ENCODE results near the gene RALGAPA1.

RALGAPA1 gene

DNA sequence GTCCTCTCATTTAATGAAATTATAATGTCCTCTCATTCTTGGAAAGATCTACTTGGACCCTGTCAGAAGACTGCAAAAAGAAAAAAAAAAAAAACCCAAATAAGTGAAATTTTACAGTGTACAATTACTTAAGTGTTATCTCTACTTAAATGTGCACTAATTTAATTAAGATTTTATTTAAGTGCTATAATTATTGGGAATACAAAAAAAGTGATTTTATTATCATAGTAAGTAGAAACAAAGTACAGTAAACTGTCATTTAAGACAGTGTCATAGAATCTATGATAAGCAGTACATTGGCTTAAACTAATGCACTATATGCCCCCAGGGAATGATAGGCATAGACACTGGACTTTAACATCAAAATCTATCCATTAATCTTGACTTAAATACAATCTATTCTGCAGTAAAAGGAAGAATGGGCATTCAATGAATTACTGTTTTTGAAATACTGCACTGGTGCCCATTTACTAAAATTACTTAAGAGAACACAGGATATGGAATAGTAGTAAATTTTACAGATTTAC is 251.8 kb downstream of the RALGAPA1 start:
- Mint-ChIP-seq H3K27me3 (no peaks in the 10 kb centered on the region), H3K27ac (ENCODE audit: low read depth) (no peak overlapping the region), H3K9me3 (no peaks in the 10 kb centered on the region), H3K4me3 (no peak overlapping the region), H3K36me3 (ENCODE audit: insufficient read depth) (no peaks in the 10 kb centered on the region), H3K4me1 (no peaks in the 10 kb centered on the region)
- DNase-seq (ENCODE audit: low spot score in 2 of 2) (no peak), ATAC-seq (replicated peaks; ENCODE audit: extremely low read depth, poor library complexity, severe bottlenecking) (no peak)

DNA sequence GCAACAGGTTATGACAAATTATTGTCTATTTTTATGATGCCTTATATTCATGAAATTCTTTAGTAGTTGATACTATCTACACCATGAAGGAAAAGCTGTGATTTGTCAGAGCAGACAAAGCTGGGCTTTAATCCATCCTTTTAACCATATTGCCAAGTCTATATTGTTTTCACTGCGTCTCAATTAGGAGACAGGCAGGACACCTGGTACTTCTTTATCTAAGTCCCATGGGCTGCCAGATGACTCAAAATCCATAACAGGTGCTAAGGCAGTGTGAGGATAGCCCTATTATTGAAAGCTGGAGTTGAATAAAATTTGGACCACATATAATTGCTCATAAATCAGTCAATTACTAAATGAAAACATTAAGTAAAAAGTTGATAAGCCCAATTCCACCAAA is 252.5 kb downstream of the RALGAPA1 start:
- Mint-ChIP-seq H3K4me1 (no peaks in the 10 kb centered on the region), H3K27ac (ENCODE audit: low read depth) (no peak overlapping the region)
- ATAC-seq (replicated peaks; ENCODE audit: extremely low read depth, poor library complexity, severe bottlenecking): no peak

DNA sequence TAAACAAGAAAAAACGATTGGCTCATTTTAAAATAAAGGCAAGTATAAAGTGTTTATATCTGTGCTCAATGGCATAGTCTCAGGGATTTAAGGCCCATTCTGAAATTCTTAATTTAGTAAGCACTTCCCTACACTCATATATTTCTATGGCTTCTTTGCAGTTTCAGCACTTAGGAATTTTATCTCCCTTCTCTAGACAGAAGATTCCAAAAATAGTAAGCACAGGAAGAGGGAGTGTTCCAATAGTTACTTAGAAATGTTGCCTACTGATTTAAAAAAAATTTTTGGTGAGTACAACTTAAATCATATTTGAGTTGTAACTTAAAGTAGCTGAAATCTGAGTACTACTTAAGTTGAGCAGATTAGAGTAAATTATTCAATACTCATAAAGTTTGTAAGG is 255.3 kb downstream of the RALGAPA1 start:
- no peak for ATAC-seq (replicated peaks; ENCODE audit: extremely low read depth, poor library complexity, severe bottlenecking)
- Mint-ChIP-seq H3K4me3 (no peak overlapping the region), H3K27me3 (no peaks in the 10 kb centered on the region), H3K9me3 (no peaks in the 10 kb centered on the region), H3K27ac (ENCODE audit: low read depth) (no peak overlapping the region), H3K4me1 (no peaks in the 10 kb centered on the region), H3K36me3 (ENCODE audit: insufficient read depth) (no peaks in the 10 kb centered on the region)
- DNase-seq (ENCODE audit: low spot score in 2 of 2): no peak

More for the DNA sequence above, 252.5 kb downstream of the RALGAPA1 start:
- no peak overlapping the region for H3K4me3 Mint-ChIP-seq
- H3K27me3 Mint-ChIP-seq: no peaks in the 10 kb centered on the region
- no peak for DNase-seq (ENCODE audit: low spot score in 2 of 2)
- H3K9me3 Mint-ChIP-seq: no peaks in the 10 kb centered on the region
- H3K36me3 Mint-ChIP-seq (ENCODE audit: insufficient read depth): no peaks in the 10 kb centered on the region

- ATAC-seq (replicated peaks; ENCODE audit: extremely low read depth, poor library complexity, severe bottlenecking) (no peak), DNase-seq (ENCODE audit: low spot score in 2 of 2) (no peak)
- Mint-ChIP-seq H3K4me3 (no peak overlapping the region), H3K4me1 (no peaks in the 10 kb centered on the region), H3K36me3 (ENCODE audit: insufficient read depth) (no peaks in the 10 kb centered on the region), H3K27me3 (no peaks in the 10 kb centered on the region), H3K27ac (ENCODE audit: low read depth) (no peak overlapping the region), H3K9me3 (no peaks in the 10 kb centered on the region)
Measured at GRCh38 chr14:35551081-35551480, 258.0 kb downstream of the RALGAPA1 start.

DNA sequence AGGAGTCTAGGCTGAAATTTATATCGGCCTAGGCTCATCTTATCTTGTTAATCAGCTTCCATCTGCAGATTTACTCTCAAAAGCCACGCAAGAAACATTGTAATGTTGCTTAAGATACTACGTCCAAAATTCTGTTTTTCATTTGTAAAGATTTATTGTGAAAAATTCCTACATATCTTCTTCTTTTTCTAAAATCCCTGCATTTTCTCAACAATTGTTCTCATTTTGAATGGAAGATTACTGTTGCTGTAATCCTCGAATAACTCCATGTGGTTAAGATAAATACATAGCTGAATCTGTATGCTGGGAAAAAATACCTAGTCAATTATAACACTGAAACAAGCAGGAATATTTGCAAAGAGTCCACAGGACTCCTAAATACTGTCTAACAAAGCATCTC is 259.5 kb downstream of the RALGAPA1 start:
- Mint-ChIP-seq H3K4me1 (no peaks in the 10 kb centered on the region), H3K36me3 (ENCODE audit: insufficient read depth) (no peaks in the 10 kb centered on the region), H3K4me3 (no peak overlapping the region), H3K9me3 (no peaks in the 10 kb centered on the region), H3K27ac (ENCODE audit: low read depth) (no peak overlapping the region), H3K27me3 (no peaks in the 10 kb centered on the region)
- no peak for DNase-seq (ENCODE audit: low spot score in 2 of 2)
- ATAC-seq (replicated peaks; ENCODE audit: extremely low read depth, poor library complexity, severe bottlenecking): no peak

DNA sequence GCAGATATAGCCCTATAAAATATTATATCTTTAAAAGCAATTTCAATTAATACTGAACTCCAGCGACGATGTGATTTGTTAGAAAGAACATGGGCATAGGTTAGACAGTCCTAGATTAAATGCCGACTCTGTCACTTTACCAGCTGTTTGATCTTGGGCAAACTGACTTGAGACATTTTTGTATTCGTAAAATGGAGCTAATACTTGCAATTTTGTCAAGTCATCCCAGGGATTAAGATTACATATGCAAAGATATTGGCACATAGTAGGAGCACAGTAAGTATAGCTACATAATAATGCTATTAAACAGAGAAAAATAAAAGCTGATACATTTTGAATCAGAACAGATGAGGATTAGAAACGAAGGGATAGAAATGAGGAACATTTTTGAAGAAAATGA is 266.1 kb downstream of the RALGAPA1 start:
- ATAC-seq (replicated peaks; ENCODE audit: extremely low read depth, poor library complexity, severe bottlenecking) (no peak), DNase-seq (ENCODE audit: low spot score in 2 of 2) (no peak)
- peaks cover 1% of the 10 kb centered on the region for H3K36me3 Mint-ChIP-seq (ENCODE audit: insufficient read depth)
- H3K9me3 Mint-ChIP-seq: no peaks in the 10 kb centered on the region
- H3K4me1 Mint-ChIP-seq: no peaks in the 10 kb centered on the region
- no peak overlapping the region for H3K4me3 Mint-ChIP-seq
- no peak overlapping the region for H3K27ac Mint-ChIP-seq (ENCODE audit: low read depth)
- H3K27me3 Mint-ChIP-seq: no peaks in the 10 kb centered on the region

- Mint-ChIP-seq H3K27ac (ENCODE audit: low read depth) (no peak overlapping the region), H3K36me3 (ENCODE audit: insufficient read depth) (peaks cover 4% of the 10 kb centered on the region), H3K9me3 (no peaks in the 10 kb centered on the region), H3K4me3 (no peak overlapping the region), H3K27me3 (peaks cover 15% of the 10 kb centered on the region), H3K4me1 (peaks cover 4% of the 10 kb centered on the region)
- DNase-seq (ENCODE audit: low spot score in 2 of 2): no peak
- ATAC-seq (replicated peaks; ENCODE audit: extremely low read depth, poor library complexity, severe bottlenecking): no peak
Measured at GRCh38 chr14:35539969-35540368, 269.1 kb downstream of the RALGAPA1 start.

DNA sequence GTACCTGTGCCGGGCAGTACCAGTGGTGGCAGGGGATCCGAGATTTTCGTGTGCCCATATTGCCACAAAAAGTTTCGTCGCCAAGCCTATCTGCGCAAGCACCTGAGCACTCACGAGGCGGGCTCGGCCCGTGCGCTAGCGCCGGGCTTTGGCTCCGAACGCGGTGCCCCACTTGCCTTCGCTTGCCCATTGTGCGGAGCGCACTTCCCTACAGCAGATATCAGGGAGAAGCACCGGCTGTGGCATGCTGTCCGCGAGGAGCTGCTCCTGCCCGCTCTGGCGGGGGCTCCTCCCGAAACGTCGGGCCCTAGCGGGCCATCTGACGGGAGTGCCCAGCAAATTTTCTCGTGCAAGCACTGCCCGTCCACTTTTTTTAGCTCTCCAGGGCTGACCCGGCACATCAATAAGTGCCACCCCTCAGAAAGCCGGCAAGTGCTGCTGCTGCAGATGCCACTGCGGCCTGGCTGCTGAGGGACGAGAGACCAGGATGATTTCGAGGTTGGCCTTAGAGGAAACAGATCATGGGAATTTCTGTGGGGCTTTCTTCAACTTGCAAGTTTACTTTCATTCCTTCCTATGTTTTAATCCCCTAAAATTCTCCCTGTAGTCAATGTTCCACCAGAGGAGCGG is 273.5 kb downstream of the RALGAPA1 start:
- Mint-ChIP-seq H3K4me1 (peaks cover 10% of the 10 kb centered on the region), H3K27me3 (peaks cover 46% of the 10 kb centered on the region), H3K27ac (ENCODE audit: low read depth) (no peak overlapping the region), H3K9me3 (no peaks in the 10 kb centered on the region), H3K4me3 (peak overlapping the region; percentile 75), H3K36me3 (ENCODE audit: insufficient read depth) (peaks cover 6% of the 10 kb centered on the region)
- DNase-seq (ENCODE audit: low spot score in 2 of 2): no peak
- no peak for ATAC-seq (replicated peaks; ENCODE audit: extremely low read depth, poor library complexity, severe bottlenecking)

DNA sequence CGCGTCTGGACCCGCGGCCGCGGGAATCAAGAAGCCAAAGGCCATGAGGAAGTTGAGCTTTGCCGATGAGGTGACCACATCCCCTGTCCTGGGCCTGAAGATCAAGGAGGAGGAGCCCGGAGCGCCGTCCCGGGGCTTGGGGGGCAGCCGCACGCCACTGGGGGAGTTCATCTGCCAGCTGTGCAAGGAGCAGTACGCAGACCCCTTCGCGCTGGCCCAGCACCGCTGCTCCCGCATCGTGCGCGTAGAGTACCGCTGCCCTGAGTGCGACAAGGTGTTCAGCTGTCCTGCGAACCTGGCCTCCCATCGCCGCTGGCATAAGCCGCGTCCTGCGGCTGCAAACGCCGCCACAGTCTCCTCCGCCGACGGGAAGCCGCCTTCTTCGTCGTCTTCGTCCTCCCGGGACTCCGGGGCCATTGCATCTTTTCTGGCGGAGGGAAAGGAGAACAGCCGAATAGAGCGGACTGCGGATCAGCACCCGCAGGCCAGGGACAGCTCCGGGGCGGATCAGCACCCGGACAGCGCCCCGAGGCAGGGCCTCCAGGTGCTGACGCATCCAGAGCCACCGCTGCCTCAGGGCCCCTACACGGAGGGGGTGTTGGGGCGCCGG is 274.1 kb downstream of the RALGAPA1 start:
- H3K9me3 Mint-ChIP-seq: no peaks in the 10 kb centered on the region
- ATAC-seq (replicated peaks; ENCODE audit: extremely low read depth, poor library complexity, severe bottlenecking): peak; percentile 73
- H3K36me3 Mint-ChIP-seq (ENCODE audit: insufficient read depth): peaks cover 6% of the 10 kb centered on the region
- peaks cover 10% of the 10 kb centered on the region for H3K4me1 Mint-ChIP-seq
- H3K4me3 Mint-ChIP-seq: peak overlapping the region; percentile 75
- no peak overlapping the region for H3K27ac Mint-ChIP-seq (ENCODE audit: low read depth)
- peak; percentile 46 to 53 for DNase-seq (ENCODE audit: low spot score in 2 of 2)
- peaks cover 52% of the 10 kb centered on the region for H3K27me3 Mint-ChIP-seq

DNA sequence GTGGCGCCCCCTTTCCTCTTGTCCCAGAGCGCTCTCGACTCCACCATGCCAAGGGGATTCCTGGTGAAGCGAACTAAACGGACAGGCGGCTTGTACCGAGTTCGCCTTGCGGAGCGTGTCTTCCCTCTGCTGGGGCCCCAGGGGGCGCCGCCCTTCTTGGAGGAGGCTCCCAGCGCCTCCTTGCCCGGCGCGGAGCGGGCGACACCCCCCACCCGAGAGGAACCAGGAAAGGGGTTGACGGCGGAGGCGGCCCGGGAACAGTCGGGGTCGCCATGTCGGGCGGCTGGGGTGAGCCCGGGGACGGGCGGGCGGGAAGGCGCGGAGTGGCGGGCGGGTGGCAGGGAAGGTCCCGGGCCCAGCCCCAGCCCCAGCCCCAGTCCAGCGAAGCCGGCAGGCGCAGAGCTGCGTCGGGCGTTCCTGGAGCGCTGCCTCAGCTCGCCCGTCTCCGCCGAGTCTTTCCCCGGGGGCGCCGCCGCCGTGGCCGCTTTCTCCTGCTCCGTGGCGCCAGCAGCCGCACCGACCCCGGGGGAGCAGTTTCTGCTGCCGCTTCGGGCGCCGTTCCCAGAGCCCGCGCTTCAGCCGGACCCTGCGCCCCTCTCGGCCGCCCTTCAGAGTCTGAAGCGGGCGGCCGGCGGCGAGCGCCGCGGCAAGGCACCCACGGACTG is 274.8 kb downstream of the RALGAPA1 start:
- peak overlapping the region; percentile 75 for H3K4me3 Mint-ChIP-seq
- ATAC-seq (replicated peaks; ENCODE audit: extremely low read depth, poor library complexity, severe bottlenecking) (peak; percentile 27), DNase-seq (ENCODE audit: low spot score in 2 of 2) (no peak)
- H3K27me3 Mint-ChIP-seq: peaks cover 58% of the 10 kb centered on the region
- H3K4me1 Mint-ChIP-seq: peaks cover 10% of the 10 kb centered on the region
- H3K27ac Mint-ChIP-seq (ENCODE audit: low read depth): no peak overlapping the region
- H3K9me3 Mint-ChIP-seq: no peaks in the 10 kb centered on the region
- H3K36me3 Mint-ChIP-seq (ENCODE audit: insufficient read depth): peaks cover 6% of the 10 kb centered on the region

DNA sequence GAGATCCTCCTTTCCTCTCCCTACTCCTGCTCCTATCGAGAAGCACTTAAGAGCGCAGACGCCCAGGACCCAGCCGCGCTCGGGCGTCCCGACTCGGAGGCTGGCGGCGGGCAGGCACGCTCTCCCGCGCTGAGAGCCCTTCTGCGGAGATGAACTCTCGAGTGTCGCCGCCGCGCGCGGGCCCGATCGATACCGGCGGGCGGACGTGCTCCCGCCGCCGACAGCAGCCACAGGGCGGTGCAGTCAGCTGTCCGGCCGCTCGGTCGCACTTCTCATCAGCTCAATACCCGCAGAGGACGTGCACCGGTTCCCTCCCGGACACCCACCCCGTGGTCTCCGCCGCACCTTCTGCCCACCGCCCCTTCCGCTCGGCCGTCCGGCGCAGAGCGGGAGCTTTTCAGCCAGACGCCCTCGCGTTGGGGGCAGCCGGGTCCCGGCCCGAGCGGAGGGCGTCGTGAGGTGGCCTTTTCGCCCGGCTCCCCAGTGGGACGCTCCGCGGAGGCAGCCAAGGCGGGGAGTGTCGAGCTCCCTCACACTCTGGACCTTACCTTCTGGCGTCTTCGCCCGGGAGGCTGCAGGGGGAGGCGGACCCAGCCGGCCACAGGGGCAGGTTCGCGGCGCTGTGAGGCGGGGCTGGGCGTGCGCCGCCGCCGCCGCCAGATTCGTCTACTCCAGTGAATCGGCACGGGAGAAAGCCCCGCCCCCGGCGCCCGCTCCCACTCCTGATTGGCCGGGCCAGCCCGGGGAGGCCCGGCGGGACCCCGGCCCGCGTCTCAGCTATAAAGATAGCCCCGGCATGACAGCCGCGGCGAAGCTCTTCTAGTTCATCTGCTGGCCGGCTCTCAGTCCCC is 275.5 kb downstream of the RALGAPA1 start, which contains the start of gene INSM2:
Gene INSM2 (plus strand): TSS at position 808 of the 851 bp plus-strand sequence. CDS start 89 bp downstream, outside the sequence.
- H3K9me3 Mint-ChIP-seq: no peaks in the 10 kb centered on the region
- no peak for DNase-seq (ENCODE audit: low spot score in 2 of 2)
- peaks cover 10% of the 10 kb centered on the region for H3K4me1 Mint-ChIP-seq
- peak within 1 kb of the TSS; percentile 75 for H3K4me3 Mint-ChIP-seq
- peaks cover 66% of the 10 kb centered on the region for H3K27me3 Mint-ChIP-seq
- no peak within 1 kb of the TSS for H3K27ac Mint-ChIP-seq (ENCODE audit: low read depth)
- ATAC-seq (replicated peaks; ENCODE audit: extremely low read depth, poor library complexity, severe bottlenecking): peak; percentile 16
- H3K36me3 Mint-ChIP-seq (ENCODE audit: insufficient read depth): peaks cover 6% of the 10 kb centered on the region

DNA sequence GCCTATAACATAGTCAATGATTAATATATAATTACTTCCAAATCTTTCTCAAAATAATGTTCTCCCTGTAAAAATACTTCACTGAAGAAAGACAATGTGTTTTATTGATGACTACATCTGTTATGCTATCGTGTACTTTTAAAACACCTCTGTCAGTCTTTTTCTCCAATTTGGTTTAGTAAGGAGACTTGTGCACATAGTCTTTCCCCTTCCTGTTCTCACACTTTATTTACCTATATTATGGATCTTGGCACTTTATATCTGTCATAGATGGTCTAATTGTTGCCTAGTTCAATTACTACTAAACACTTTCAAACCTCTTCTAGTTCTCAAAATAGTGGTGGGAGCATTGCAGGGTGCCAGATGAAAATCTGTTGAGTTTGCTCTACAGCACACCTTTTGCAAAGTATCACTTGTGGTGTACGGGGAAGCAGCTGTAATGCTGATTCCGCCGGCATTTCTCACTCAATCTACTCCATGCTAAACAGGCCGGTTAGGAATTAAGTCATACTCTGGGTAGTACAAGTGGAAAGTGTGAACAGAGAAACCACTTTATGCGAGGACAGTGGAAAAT is 276.2 kb downstream of the RALGAPA1 start:
- ATAC-seq (replicated peaks; ENCODE audit: extremely low read depth, poor library complexity, severe bottlenecking): no peak
- Mint-ChIP-seq H3K9me3 (no peaks in the 10 kb centered on the region), H3K27ac (ENCODE audit: low read depth) (no peak overlapping the region), H3K4me3 (peak overlapping the region; percentile 75), H3K27me3 (peaks cover 70% of the 10 kb centered on the region), H3K4me1 (peaks cover 10% of the 10 kb centered on the region), H3K36me3 (ENCODE audit: insufficient read depth) (peaks cover 4% of the 10 kb centered on the region)
- DNase-seq (ENCODE audit: low spot score in 2 of 2): no peak
